ENCODE results near the gene SLC25A11. TPM values are rescaled to one million over a fixed set of nuclear protein-coding genes. Genes with fewer than 3 reads are reported as not detected.
A peak's percentile ranks its signal among the peaks of the same experiment; 100 is the strongest.

Gene SLC25A11
- total RNA-seq, 1 donor from 2014 or later = 219 TPM

- peak overlapping the region; percentile 100 for H3K27ac ChIP-seq (replicated peaks)
- peak overlapping the region; percentile 99 for H3K4me3 ChIP-seq
- H3K27me3 ChIP-seq (ENCODE audit: low read depth) = no peaks in the 10 kb centered on the region
- peaks cover 90% of the 10 kb centered on the region for H3K4me1 ChIP-seq
- DNase-seq = no peak
- intact Hi-C loops (cut with micrococcal nuclease) = no loop called here
- TF ChIP-seq CTCF (IDR thresholded peaks at IDR 0.05; ENCODE audit: borderline replicate concordance) = no peak
- no peaks in the 10 kb centered on the region for H3K9me3 ChIP-seq (replicated peaks)
- peaks cover 51% of the 10 kb centered on the region for H3K36me3 ChIP-seq
Observed at GRCh38 chr17:4946312-4946976, 6.6 kb upstream of the SLC25A11 start.

GRCh38 chr17:4945944-4946280 is 6.1 kb upstream of the SLC25A11 start:
- peak overlapping the region; percentile 100 for H3K27ac ChIP-seq (replicated peaks)
- H3K36me3 ChIP-seq = peaks cover 51% of the 10 kb centered on the region
- H3K4me1 ChIP-seq = peaks cover 92% of the 10 kb centered on the region
- DNase-seq = no peak
- H3K9me3 ChIP-seq (replicated peaks) = no peaks in the 10 kb centered on the region
- peak overlapping the region; percentile 99 for H3K4me3 ChIP-seq
- intact Hi-C loops (cut with micrococcal nuclease) = no loop called here
- H3K27me3 ChIP-seq (ENCODE audit: low read depth) = no peaks in the 10 kb centered on the region
- TF ChIP-seq CTCF (IDR thresholded peaks at IDR 0.05; ENCODE audit: borderline replicate concordance) = no peak

- intact Hi-C loops (cut with micrococcal nuclease) = no loop called here
Observed at GRCh38 chr17:4945176-4945943, 5.5 kb upstream of the SLC25A11 start.

GRCh38 chr17:4944554-4945175 is 4.8 kb upstream of the SLC25A11 start:
- H3K4me3 ChIP-seq = peak overlapping the region; percentile 99
- H3K36me3 ChIP-seq = peaks cover 51% of the 10 kb centered on the region
- intact Hi-C loops (cut with micrococcal nuclease) = no loop called here
- no peak for DNase-seq
- no peak for TF ChIP-seq CTCF (IDR thresholded peaks at IDR 0.05; ENCODE audit: borderline replicate concordance)
- no peaks in the 10 kb centered on the region for H3K9me3 ChIP-seq (replicated peaks)
- H3K4me1 ChIP-seq = peaks cover 89% of the 10 kb centered on the region
- no peaks in the 10 kb centered on the region for H3K27me3 ChIP-seq (ENCODE audit: low read depth)
- peak overlapping the region; percentile 100 for H3K27ac ChIP-seq (replicated peaks)

More at GRCh38 chr17:4945176-4945943, 5.5 kb upstream of the SLC25A11 start:
- peak; percentile 72 for DNase-seq
- TF ChIP-seq CTCF (IDR thresholded peaks at IDR 0.05; ENCODE audit: borderline replicate concordance) = no peak
- Histone ChIP-seq H3K27ac (replicated peaks) (peak overlapping the region; percentile 100), H3K4me1 (peaks cover 92% of the 10 kb centered on the region), H3K27me3 (ENCODE audit: low read depth) (no peaks in the 10 kb centered on the region), H3K9me3 (replicated peaks) (no peaks in the 10 kb centered on the region), H3K4me3 (peak overlapping the region; percentile 99), H3K36me3 (peaks cover 51% of the 10 kb centered on the region)

GRCh38 chr17:4944163-4944553 is 4.3 kb upstream of the SLC25A11 start:
- intact Hi-C loops (cut with micrococcal nuclease) = no loop called here
- Histone ChIP-seq H3K9me3 (replicated peaks) (no peaks in the 10 kb centered on the region), H3K4me1 (peaks cover 89% of the 10 kb centered on the region), H3K36me3 (peaks cover 51% of the 10 kb centered on the region), H3K27ac (replicated peaks) (peak overlapping the region; percentile 100), H3K4me3 (peak overlapping the region; percentile 99), H3K27me3 (ENCODE audit: low read depth) (no peaks in the 10 kb centered on the region)
- no peak for DNase-seq
- no peak for TF ChIP-seq CTCF (IDR thresholded peaks at IDR 0.05; ENCODE audit: borderline replicate concordance)

All from left ventricle myocardium inferior (tissue), 1 donor.